OCI-LY7 (cell line): Measurements from ENCODE around the gene PCBP3.

Experiments
- EZH2phosphoT487 ChIP-seq: fragments of 200-600 bp; sonication (generic); IDR thresholded peaks from 2 replicates; pipeline ENCODE4 v1.6.1; 2018; ENCODE audit warnings: low read depth, borderline replicate concordance, mild to moderate bottlenecking, mixed run types, antibody characterized with exemption, low read length, moderate library complexity, mixed read lengths
- TF ChIP-seq, protein P1 (sequence below): fragments of 200-600 bp; sonication (generic); conservative IDR thresholded peaks from 2 replicates; pipeline ENCODE4 v1.5.1; 2014; ENCODE audit warnings: mild to moderate bottlenecking, antibody characterized with exemption, low read length, moderate library complexity, mixed read lengths

DNA sequence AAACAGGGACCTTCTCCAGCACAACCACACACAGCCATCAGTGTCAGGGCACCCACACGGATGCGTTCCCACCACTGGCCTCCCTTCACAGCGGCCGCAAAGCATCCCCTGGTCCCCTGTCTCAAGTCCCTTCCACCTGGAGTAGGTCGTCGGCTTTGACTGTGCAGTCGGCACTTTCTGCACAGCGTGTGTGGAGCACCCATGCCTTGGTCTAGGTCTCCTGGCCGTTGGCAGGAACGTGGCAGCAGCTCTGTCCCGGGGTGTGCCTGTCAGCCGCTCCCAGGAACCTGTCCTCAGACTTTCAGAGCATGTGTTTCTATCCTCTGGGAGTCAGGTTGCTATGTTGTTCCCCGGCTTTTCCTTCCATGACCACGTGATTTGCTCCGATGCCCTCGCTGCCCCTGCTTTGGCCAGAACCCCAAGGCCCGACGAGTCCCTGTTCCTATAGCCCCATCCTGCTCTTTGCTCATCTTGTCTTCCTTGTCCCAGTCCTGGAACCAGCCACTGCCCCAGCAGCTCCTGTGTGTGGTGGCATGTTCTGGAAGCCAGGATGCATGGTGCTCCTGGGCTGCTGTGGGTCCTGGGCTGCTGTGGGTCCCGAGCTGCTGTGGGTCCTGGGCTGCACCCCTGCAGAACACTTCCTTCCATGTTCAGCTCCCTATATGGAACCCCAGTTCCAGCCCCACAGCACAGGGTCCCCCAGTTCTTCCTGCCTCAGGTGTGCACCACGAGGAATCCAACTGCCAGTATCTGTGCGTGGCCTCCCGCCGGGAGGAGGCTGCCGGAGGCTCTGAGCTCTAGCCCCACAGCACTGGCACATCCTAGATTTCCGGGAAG lies 253.9 kb downstream of the PCBP3 start:
- TF ChIP-seq, protein P1, sequence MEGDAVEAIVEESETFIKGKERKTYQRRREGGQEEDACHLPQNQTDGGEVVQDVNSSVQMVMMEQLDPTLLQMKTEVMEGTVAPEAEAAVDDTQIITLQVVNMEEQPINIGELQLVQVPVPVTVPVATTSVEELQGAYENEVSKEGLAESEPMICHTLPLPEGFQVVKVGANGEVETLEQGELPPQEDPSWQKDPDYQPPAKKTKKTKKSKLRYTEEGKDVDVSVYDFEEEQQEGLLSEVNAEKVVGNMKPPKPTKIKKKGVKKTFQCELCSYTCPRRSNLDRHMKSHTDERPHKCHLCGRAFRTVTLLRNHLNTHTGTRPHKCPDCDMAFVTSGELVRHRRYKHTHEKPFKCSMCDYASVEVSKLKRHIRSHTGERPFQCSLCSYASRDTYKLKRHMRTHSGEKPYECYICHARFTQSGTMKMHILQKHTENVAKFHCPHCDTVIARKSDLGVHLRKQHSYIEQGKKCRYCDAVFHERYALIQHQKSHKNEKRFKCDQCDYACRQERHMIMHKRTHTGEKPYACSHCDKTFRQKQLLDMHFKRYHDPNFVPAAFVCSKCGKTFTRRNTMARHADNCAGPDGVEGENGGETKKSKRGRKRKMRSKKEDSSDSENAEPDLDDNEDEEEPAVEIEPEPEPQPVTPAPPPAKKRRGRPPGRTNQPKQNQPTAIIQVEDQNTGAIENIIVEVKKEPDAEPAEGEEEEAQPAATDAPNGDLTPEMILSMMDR, result no peak
- no peak for TF ChIP-seq EZH2phosphoT487
